ENCODE data around the gene HOXB7.

Gene HOXB7

GRCh38 chr17:48636177-48637018 is 25.6 kb upstream of the HOXB7 start:
- DNase-seq: peak; percentile 78 to 89

- DNase-seq: no peak
These were observed 23.8 kb upstream of the HOXB7 start for GRCh38 chr17:48634493-48635208.

GRCh38 chr17:48633266-48633677 is 22.5 kb upstream of the HOXB7 start:
- DNase-seq: no peak

- no peak for DNase-seq
These were observed 21.9 kb upstream of the HOXB7 start for GRCh38 chr17:48632579-48633265.

GRCh38 chr17:48631693-48632578 is 21.1 kb upstream of the HOXB7 start:
- DNase-seq: no peak

- DNase-seq: no peak
These were observed 20.3 kb upstream of the HOXB7 start for GRCh38 chr17:48630925-48631692.

- no peak for DNase-seq
These were observed 19.4 kb upstream of the HOXB7 start for GRCh38 chr17:48630009-48630924.

- DNase-seq: no peak
These were observed 18.6 kb upstream of the HOXB7 start for GRCh38 chr17:48629411-48629759.

- no peak for DNase-seq
These were observed 18.0 kb upstream of the HOXB7 start for GRCh38 chr17:48628649-48629410.

- no peak for DNase-seq
These were observed 17.1 kb upstream of the HOXB7 start for GRCh38 chr17:48627623-48628521.

GRCh38 chr17:48627118-48627597 is 16.3 kb upstream of the HOXB7 start:
- DNase-seq: no peak

GRCh38 chr17:48626245-48627117 is 15.7 kb upstream of the HOXB7 start, which contains the start of gene HOXB9:
TSS of gene HOXB9 (minus strand) at chr17:48626358. CDS start at chr17:48626269, 89 bp downstream.
- DNase-seq: peak; percentile 55 to 56

GRCh38 chr17:48625495-48626244 is 14.9 kb upstream of the HOXB7 start:
- peak; percentile 55 to 58 for DNase-seq

- no peak for DNase-seq
These were observed 14.0 kb upstream of the HOXB7 start for GRCh38 chr17:48624544-48625494.

GRCh38 chr17:48624118-48624517 is 13.3 kb upstream of the HOXB7 start:
- no peak for DNase-seq
